Endodermal cell (in vitro differentiated cells): ENCODE data around the gene ARIH2. TPM values are rescaled to one million over a fixed set of nuclear protein-coding genes. Genes with fewer than 3 reads are reported as not detected.
A peak's percentile ranks its signal among the peaks of the same experiment; 100 is the strongest.

Experiments
- DNase-seq: peaks from one replicate; pipeline ENCODE4 v3.0.0-alpha.2; 2017
- H3K27ac ChIP-seq: 2 replicates; pipeline ENCODE4 v1.5.1; 2013; ENCODE audit warnings: mild to moderate bottlenecking, low read depth, low read length, moderate library complexity
- H3K27me3 ChIP-seq: 2 replicates; pipeline ENCODE4 v1.6.1; 2013; ENCODE audit warnings: mild to moderate bottlenecking, low read length, moderate library complexity; ENCODE audit not compliant: insufficient read depth, control insufficient read depth, poor library complexity, severe bottlenecking
- H3K36me3 ChIP-seq: 2 replicates; pipeline ENCODE4 v1.7.0; 2013; ENCODE audit warnings: mild to moderate bottlenecking, low read length, moderate library complexity; ENCODE audit not compliant: control insufficient read depth, insufficient read depth
- H3K4me1 ChIP-seq: one replicate; pipeline ENCODE4 v1.7.0; 2013; ENCODE audit warnings: low read length; ENCODE audit not compliant: control insufficient read depth, insufficient read depth
- H3K4me3 ChIP-seq: 2 replicates; pipeline ENCODE4 v1.5.1; 2013; ENCODE audit warnings: mild to moderate bottlenecking, low read length, moderate library complexity
- H3K9ac ChIP-seq: 2 replicates; pipeline ENCODE4 v1.6.1; 2013; ENCODE audit warnings: mild to moderate bottlenecking, low read length, moderate library complexity; ENCODE audit not compliant: poor library complexity, severe bottlenecking; ENCODE audit errors: extremely low read depth
- H3K9me3 ChIP-seq: 2 replicates; pipeline ENCODE4 v1.6.1; 2013; ENCODE audit warnings: mild to moderate bottlenecking, low read length, moderate library complexity; ENCODE audit not compliant: control insufficient read depth
- H3K27ac Mint-ChIP-seq: 2 replicates; pipeline ENCODE4 v1.8.0; 2020; ENCODE audit warnings: mixed read lengths
- H3K27me3 Mint-ChIP-seq: 2 replicates; pipeline ENCODE4 v1.8.0; 2021; ENCODE audit warnings: mild to moderate bottlenecking, mixed read lengths; ENCODE audit not compliant: insufficient read depth
- H3K36me3 Mint-ChIP-seq: 2 replicates; pipeline ENCODE4 v1.8.0; 2020; ENCODE audit warnings: low read depth, mixed read lengths
- H3K4me1 Mint-ChIP-seq: 2 replicates; pipeline ENCODE4 v1.8.0; 2020; ENCODE audit warnings: mixed read lengths
- H3K4me3 Mint-ChIP-seq: 2 replicates; pipeline ENCODE4 v1.8.0; 2020; ENCODE audit warnings: mild to moderate bottlenecking, moderate library complexity, mixed read lengths
- H3K9me3 Mint-ChIP-seq: 2 replicates; pipeline ENCODE4 v1.8.0; 2020; ENCODE audit warnings: mild to moderate bottlenecking, mixed read lengths
- CTCF ChIP-seq: fragments of 200-600 bp; sonication (generic); conservative IDR thresholded peaks from 2 replicates; pipeline ENCODE4 v1.5.0; 2021; ENCODE audit warnings: antibody characterized with exemption, mild to moderate bottlenecking
- WGBS, 2 experiments: methylation state at CpG; one replicate each; pipeline versions ENCODE4 v1.1.5 to v1.1.7; 2013; ENCODE audit warnings: missing lambda C conversion rate in 2 of 2, mixed read lengths in 1 of 2; ENCODE audit not compliant: insufficient coverage in 1 of 2, insufficient read length in 1 of 2; 5-methylcytosine and 5-hydroxymethylcytosine counted together
- total RNA-seq, 2 donors: library from RNA; stranded (reverse); fragmentation: NEBNext Ultra II Directional in 1 of 2; extraction: Animal tissue kit (Norgen Biotek cat#: 25700) in 1 of 2; gene quantifications; 2 replicates in 1 of 2; 3 replicates in 1 of 2; pipeline ENCODE4 v1.2.1, GENCODE V29; 2021

ARIH2 gene
- total RNA-seq, 2 donors from 2014 or later = 86.6 to 113 TPM

- 93 to 94% methylated on average over 2 to 4 of the region's 4 CpGs for WGBS, 2 experiments
- no peak overlapping the region for H3K27ac ChIP-seq
- H3K4me1 ChIP-seq = no peaks in the 10 kb centered on the region
- no peaks in the 10 kb centered on the region for H3K27me3 ChIP-seq
- H3K4me3 ChIP-seq = no peak overlapping the region
- Mint-ChIP-seq H3K36me3 (peaks cover 70% of the 10 kb centered on the region), H3K9me3 (peaks cover 1% of the 10 kb centered on the region), H3K27me3 (no peaks in the 10 kb centered on the region), H3K4me3 (no peak overlapping the region), H3K27ac (peak overlapping the region; percentile 42), H3K4me1 (no peaks in the 10 kb centered on the region)
- peaks cover 6% of the 10 kb centered on the region for H3K9me3 ChIP-seq
- TF ChIP-seq CTCF = no peak
- no peak for DNase-seq
- H3K36me3 ChIP-seq = peaks cover 53% of the 10 kb centered on the region
- H3K9ac ChIP-seq = no peak overlapping the region
Observed at GRCh38 chr3:48935530-48935929, 16.9 kb downstream of the ARIH2 start.

- H3K4me3 Mint-ChIP-seq = no peak overlapping the region
- TF ChIP-seq CTCF = no peak
- Histone ChIP-seq H3K9me3 (peaks cover under 1% of the 10 kb centered on the region), H3K4me1 (no peaks in the 10 kb centered on the region), H3K27me3 (no peaks in the 10 kb centered on the region), H3K36me3 (peaks cover 40% of the 10 kb centered on the region), H3K27ac (no peak overlapping the region), H3K4me3 (no peak overlapping the region), H3K9ac (no peak overlapping the region)
- no peaks in the 10 kb centered on the region for H3K27me3 Mint-ChIP-seq
- no peak for DNase-seq
- peaks cover 1% of the 10 kb centered on the region for H3K9me3 Mint-ChIP-seq
- no peak overlapping the region for H3K27ac Mint-ChIP-seq
- no peaks in the 10 kb centered on the region for H3K4me1 Mint-ChIP-seq
- peaks cover 55% of the 10 kb centered on the region for H3K36me3 Mint-ChIP-seq
Observed at GRCh38 chr3:48938156-48938555, 19.5 kb downstream of the ARIH2 start.

DNA sequence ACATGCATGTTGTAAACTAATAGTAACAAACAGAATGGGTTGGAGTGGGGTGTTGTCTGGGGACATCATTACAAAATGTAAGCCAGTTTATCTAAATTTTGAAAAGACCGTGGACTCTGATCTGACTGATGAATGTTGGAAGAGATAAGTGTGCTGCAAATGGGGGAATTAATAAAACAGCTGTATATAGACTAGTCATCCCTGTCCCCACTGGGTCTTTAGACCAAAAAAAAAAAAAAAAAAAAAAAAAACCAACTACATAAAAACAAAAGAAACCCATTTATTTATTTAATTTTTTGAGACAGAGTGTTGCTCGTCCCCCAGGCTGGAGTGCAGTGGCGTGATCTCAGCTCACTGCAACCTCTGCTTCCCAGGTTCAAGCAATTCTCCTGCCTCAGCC, 20.0 kb downstream of the ARIH2 start:
- WGBS, 2 experiments = 100% methylated on average over 3 of the region's 3 CpGs; no CpG with 5 or more reads in 1 of the 2 experiments
- no peak overlapping the region for H3K9ac ChIP-seq
- no peak overlapping the region for H3K27ac ChIP-seq
- no peak overlapping the region for H3K27ac Mint-ChIP-seq
- H3K4me1 Mint-ChIP-seq = no peaks in the 10 kb centered on the region
- H3K27me3 Mint-ChIP-seq = no peaks in the 10 kb centered on the region
- H3K4me1 ChIP-seq = no peaks in the 10 kb centered on the region
- H3K9me3 ChIP-seq = no peaks in the 10 kb centered on the region
- H3K4me3 Mint-ChIP-seq = no peak overlapping the region
- no peaks in the 10 kb centered on the region for H3K27me3 ChIP-seq
- DNase-seq = no peak
- no peak overlapping the region for H3K4me3 ChIP-seq
- TF ChIP-seq CTCF = no peak
- peaks cover 55% of the 10 kb centered on the region for H3K36me3 Mint-ChIP-seq
- H3K36me3 ChIP-seq = peaks cover 41% of the 10 kb centered on the region
- peaks cover 1% of the 10 kb centered on the region for H3K9me3 Mint-ChIP-seq
